ENCODE results near the gene ZMIZ1.

DNA sequence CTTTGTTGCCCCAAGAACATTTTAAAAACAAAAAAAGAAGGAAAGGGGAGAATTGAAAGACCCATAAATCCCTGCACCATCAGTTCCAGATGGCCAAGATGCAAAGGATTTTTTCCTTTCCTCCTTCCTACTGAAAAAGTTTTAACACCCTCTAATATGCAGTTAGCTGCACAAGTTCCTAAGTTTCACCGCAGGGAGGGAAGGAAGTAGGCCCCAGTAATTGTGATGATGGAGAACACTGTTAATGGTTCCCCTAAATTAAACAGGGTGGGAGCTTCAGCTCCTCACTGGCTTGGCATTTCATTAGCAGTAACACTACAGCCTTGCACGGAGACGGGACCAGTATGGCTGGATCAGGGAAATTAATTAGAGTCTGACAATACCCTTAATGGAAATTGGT, 214.8 kb downstream of the ZMIZ1 start:
- TF ChIP-seq, protein P1, sequence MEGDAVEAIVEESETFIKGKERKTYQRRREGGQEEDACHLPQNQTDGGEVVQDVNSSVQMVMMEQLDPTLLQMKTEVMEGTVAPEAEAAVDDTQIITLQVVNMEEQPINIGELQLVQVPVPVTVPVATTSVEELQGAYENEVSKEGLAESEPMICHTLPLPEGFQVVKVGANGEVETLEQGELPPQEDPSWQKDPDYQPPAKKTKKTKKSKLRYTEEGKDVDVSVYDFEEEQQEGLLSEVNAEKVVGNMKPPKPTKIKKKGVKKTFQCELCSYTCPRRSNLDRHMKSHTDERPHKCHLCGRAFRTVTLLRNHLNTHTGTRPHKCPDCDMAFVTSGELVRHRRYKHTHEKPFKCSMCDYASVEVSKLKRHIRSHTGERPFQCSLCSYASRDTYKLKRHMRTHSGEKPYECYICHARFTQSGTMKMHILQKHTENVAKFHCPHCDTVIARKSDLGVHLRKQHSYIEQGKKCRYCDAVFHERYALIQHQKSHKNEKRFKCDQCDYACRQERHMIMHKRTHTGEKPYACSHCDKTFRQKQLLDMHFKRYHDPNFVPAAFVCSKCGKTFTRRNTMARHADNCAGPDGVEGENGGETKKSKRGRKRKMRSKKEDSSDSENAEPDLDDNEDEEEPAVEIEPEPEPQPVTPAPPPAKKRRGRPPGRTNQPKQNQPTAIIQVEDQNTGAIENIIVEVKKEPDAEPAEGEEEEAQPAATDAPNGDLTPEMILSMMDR (IDR thresholded peaks at IDR 0.05; ENCODE audit: low read depth, low read length, missing input control): no peak
- TF ChIP-seq ATF3 (IDR thresholded peaks at IDR 0.05) (no peak), RAD21 (IDR thresholded peaks at IDR 0.05) (no peak), JUND (IDR thresholded peaks at IDR 0.05) (no peak), EGR1 (IDR thresholded peaks at IDR 0.05; ENCODE audit: low read depth in 2 of 2) (no peak), SP1 (IDR thresholded peaks at IDR 0.05) (no peak), TAF1 (conservative IDR thresholded peaks at IDR 0.05) (no peak), RXRA (IDR thresholded peaks at IDR 0.05) (no peak)
- TF ChIP-seq, protein P2, sequence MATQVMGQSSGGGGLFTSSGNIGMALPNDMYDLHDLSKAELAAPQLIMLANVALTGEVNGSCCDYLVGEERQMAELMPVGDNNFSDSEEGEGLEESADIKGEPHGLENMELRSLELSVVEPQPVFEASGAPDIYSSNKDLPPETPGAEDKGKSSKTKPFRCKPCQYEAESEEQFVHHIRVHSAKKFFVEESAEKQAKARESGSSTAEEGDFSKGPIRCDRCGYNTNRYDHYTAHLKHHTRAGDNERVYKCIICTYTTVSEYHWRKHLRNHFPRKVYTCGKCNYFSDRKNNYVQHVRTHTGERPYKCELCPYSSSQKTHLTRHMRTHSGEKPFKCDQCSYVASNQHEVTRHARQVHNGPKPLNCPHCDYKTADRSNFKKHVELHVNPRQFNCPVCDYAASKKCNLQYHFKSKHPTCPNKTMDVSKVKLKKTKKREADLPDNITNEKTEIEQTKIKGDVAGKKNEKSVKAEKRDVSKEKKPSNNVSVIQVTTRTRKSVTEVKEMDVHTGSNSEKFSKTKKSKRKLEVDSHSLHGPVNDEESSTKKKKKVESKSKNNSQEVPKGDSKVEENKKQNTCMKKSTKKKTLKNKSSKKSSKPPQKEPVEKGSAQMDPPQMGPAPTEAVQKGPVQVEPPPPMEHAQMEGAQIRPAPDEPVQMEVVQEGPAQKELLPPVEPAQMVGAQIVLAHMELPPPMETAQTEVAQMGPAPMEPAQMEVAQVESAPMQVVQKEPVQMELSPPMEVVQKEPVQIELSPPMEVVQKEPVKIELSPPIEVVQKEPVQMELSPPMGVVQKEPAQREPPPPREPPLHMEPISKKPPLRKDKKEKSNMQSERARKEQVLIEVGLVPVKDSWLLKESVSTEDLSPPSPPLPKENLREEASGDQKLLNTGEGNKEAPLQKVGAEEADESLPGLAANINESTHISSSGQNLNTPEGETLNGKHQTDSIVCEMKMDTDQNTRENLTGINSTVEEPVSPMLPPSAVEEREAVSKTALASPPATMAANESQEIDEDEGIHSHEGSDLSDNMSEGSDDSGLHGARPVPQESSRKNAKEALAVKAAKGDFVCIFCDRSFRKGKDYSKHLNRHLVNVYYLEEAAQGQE (IDR thresholded peaks at IDR 0.05): no peak
- TF ChIP-seq, protein P3, sequence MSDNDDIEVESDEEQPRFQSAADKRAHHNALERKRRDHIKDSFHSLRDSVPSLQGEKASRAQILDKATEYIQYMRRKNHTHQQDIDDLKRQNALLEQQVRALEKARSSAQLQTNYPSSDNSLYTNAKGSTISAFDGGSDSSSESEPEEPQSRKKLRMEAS (IDR thresholded peaks at IDR 0.05): no peak
